BLaER1 (cell line): Measurements from ENCODE around the gene CACNA1D.

Experiments used
- H3K27ac ChIP-seq: shearing (Covaris generic); formaldehyde crosslinking; 2 replicates; pipeline ENCODE4 v1.8.1; 2022
- H3K27me3 ChIP-seq: shearing (Covaris generic); formaldehyde crosslinking; 2 replicates; pipeline ENCODE4 v1.8.1; 2022
- H3K36me3 ChIP-seq: shearing (Covaris generic); formaldehyde crosslinking; 2 replicates; pipeline ENCODE4 v1.8.1; 2022
- H3K4me1 ChIP-seq: shearing (Covaris generic); formaldehyde crosslinking; 2 replicates; pipeline ENCODE4 v1.8.1; 2022
- H3K4me2 ChIP-seq: shearing (Covaris generic); formaldehyde crosslinking; 2 replicates; pipeline ENCODE4 v1.8.1; 2022
- H3K4me3 ChIP-seq: shearing (Covaris generic); formaldehyde crosslinking; 2 replicates; pipeline ENCODE4 v1.8.1; 2022
- H3K9ac ChIP-seq: shearing (Covaris generic); formaldehyde crosslinking; 2 replicates; pipeline ENCODE4 v1.8.1; 2022
- H3K9me3 ChIP-seq: shearing (Covaris generic); formaldehyde crosslinking; 2 replicates; pipeline ENCODE4 v1.8.1; 2022
- H4K20me1 ChIP-seq: shearing (Covaris generic); formaldehyde crosslinking; 2 replicates; pipeline ENCODE4 v1.8.1; 2022
- Cebpa-rat ChIP-seq: shearing (Covaris generic); IDR thresholded peaks from 2 replicates; pipeline ENCODE4 v1.8.1; 2022

CACNA1D gene

GRCh38 chr3:53643757-53644156, 149.3 kb downstream of the CACNA1D start:
- TF ChIP-seq Cebpa-rat: no peak

DNA sequence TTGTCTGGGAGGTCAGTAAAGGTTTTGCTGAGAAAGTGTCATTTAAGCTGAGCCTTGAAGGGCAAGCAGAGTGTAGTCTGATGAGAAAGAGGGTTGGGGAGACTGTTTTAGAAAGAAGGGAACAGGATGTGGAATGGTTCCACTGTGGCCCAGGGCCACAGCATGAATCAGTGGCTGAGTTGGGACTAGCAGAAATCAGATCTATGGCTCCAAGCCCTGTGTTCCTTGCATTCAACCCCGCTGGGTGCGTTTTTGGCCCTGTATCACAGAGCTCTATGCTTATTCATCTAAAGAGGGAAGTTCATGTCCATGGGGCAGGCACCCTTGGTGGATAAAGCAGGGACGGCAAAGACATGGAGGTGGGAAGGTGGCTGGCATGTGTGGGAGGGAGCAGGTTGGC, 151.3 kb downstream of the CACNA1D start:
- H3K4me3 ChIP-seq: no peak overlapping the region
- H3K27ac ChIP-seq: no peak overlapping the region
- H3K4me1 ChIP-seq: no peaks in the 10 kb centered on the region
- no peak overlapping the region for H3K4me2 ChIP-seq
- H3K9me3 ChIP-seq: no peaks in the 10 kb centered on the region
- H3K36me3 ChIP-seq: no peaks in the 10 kb centered on the region
- no peaks in the 10 kb centered on the region for H3K27me3 ChIP-seq
- no peak for TF ChIP-seq Cebpa-rat
- H3K9ac ChIP-seq: no peak overlapping the region
- no peaks in the 10 kb centered on the region for H4K20me1 ChIP-seq

More at GRCh38 chr3:53643757-53644156, 149.3 kb downstream of the CACNA1D start:
- Histone ChIP-seq H3K27me3 (no peaks in the 10 kb centered on the region), H3K4me1 (no peaks in the 10 kb centered on the region), H3K9me3 (no peaks in the 10 kb centered on the region), H3K27ac (no peak overlapping the region), H3K36me3 (no peaks in the 10 kb centered on the region), H3K4me3 (no peak overlapping the region), H4K20me1 (no peaks in the 10 kb centered on the region), H3K4me2 (no peak overlapping the region), H3K9ac (no peak overlapping the region)

DNA sequence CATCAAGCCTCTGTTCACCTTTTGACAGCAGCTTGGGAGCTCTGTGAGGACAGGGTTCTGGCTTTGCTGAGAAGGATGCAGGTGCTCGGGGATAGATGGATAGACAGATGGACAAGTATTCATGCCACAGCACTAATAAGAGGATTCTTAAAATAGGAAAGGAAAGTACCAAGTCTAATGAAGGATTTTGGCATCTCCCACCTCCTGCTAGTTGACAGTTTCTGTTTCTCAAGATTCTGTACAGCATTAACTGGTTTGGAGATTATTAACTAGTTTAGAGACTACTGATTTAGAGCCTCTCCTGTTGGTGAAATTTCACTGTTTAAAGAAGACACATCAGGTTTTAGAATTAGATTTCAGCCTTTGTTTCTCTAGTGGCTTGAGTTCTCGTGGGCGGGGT, 152.3 kb downstream of the CACNA1D start:
- Histone ChIP-seq H4K20me1 (no peaks in the 10 kb centered on the region), H3K4me1 (no peaks in the 10 kb centered on the region), H3K27ac (no peak overlapping the region), H3K36me3 (no peaks in the 10 kb centered on the region), H3K9me3 (no peaks in the 10 kb centered on the region), H3K4me2 (no peak overlapping the region), H3K27me3 (no peaks in the 10 kb centered on the region), H3K4me3 (no peak overlapping the region), H3K9ac (no peak overlapping the region)
- TF ChIP-seq Cebpa-rat: no peak

DNA sequence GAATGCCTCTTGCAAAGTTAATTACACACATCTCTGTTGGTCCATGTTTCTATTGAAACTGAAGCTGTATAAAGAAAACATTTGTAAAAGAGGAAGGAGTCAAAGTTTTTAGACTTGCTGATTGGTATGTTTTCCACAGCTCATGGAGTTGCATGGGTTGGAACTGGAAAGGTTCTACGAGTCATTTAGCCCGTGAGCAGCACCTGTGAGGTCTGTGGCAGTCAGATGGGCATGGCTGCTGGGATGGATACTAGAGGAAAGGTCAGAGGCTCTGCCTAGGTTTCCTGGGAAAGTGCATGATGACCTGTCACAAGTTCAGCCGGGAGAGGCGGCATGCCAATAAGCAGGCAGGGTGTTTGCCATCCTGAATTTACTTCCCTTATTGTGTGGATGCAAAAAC, 155.4 kb downstream of the CACNA1D start:
- no peaks in the 10 kb centered on the region for H3K36me3 ChIP-seq
- no peak overlapping the region for H3K9ac ChIP-seq
- TF ChIP-seq Cebpa-rat: no peak

GRCh38 chr3:53650424-53650823, 156.0 kb downstream of the CACNA1D start:
- no peaks in the 10 kb centered on the region for H3K36me3 ChIP-seq
- peaks cover 25% of the 10 kb centered on the region for H3K9me3 ChIP-seq
- no peak overlapping the region for H3K27ac ChIP-seq
- TF ChIP-seq Cebpa-rat: no peak
- H3K4me1 ChIP-seq: no peaks in the 10 kb centered on the region
- H3K9ac ChIP-seq: no peak overlapping the region
- H4K20me1 ChIP-seq: no peaks in the 10 kb centered on the region
- H3K4me2 ChIP-seq: no peak overlapping the region
- no peaks in the 10 kb centered on the region for H3K27me3 ChIP-seq
- H3K4me3 ChIP-seq: no peak overlapping the region

More for the DNA sequence above, 155.4 kb downstream of the CACNA1D start:
- Histone ChIP-seq H3K4me3 (no peak overlapping the region), H3K4me2 (no peak overlapping the region), H4K20me1 (no peaks in the 10 kb centered on the region), H3K4me1 (no peaks in the 10 kb centered on the region), H3K27ac (no peak overlapping the region), H3K27me3 (no peaks in the 10 kb centered on the region), H3K9me3 (peaks cover 21% of the 10 kb centered on the region)

GRCh38 chr3:53650928-53651661, 156.7 kb downstream of the CACNA1D start:
- Histone ChIP-seq H3K4me2 (no peak overlapping the region), H3K9ac (no peak overlapping the region), H3K9me3 (peaks cover 25% of the 10 kb centered on the region), H3K4me3 (no peak overlapping the region), H3K4me1 (no peaks in the 10 kb centered on the region), H3K27me3 (no peaks in the 10 kb centered on the region), H4K20me1 (no peaks in the 10 kb centered on the region), H3K27ac (no peak overlapping the region), H3K36me3 (no peaks in the 10 kb centered on the region)
- no peak for TF ChIP-seq Cebpa-rat

GRCh38 chr3:53651927-53652326, 157.5 kb downstream of the CACNA1D start:
- no peak overlapping the region for H3K9ac ChIP-seq

GRCh38 chr3:53657651-53658050, 163.2 kb downstream of the CACNA1D start:
- Histone ChIP-seq H3K4me3 (no peak overlapping the region), H3K9me3 (peaks cover 48% of the 10 kb centered on the region), H4K20me1 (no peaks in the 10 kb centered on the region), H3K9ac (no peak overlapping the region), H3K36me3 (no peaks in the 10 kb centered on the region), H3K4me2 (no peak overlapping the region), H3K4me1 (peaks cover 15% of the 10 kb centered on the region), H3K27ac (no peak overlapping the region), H3K27me3 (no peaks in the 10 kb centered on the region)
- no peak for TF ChIP-seq Cebpa-rat

More at GRCh38 chr3:53651927-53652326, 157.5 kb downstream of the CACNA1D start:
- Histone ChIP-seq H3K9me3 (peaks cover 25% of the 10 kb centered on the region), H3K4me2 (no peak overlapping the region), H3K4me1 (no peaks in the 10 kb centered on the region), H3K36me3 (no peaks in the 10 kb centered on the region), H4K20me1 (no peaks in the 10 kb centered on the region), H3K27ac (no peak overlapping the region), H3K27me3 (no peaks in the 10 kb centered on the region), H3K4me3 (no peak overlapping the region)
- no peak for TF ChIP-seq Cebpa-rat

- peaks cover 49% of the 10 kb centered on the region for H3K9me3 ChIP-seq
- no peak for TF ChIP-seq Cebpa-rat
These were observed 164.3 kb downstream of the CACNA1D start for GRCh38 chr3:53658613-53659193.

GRCh38 chr3:53659996-53660395, 165.6 kb downstream of the CACNA1D start:
- Histone ChIP-seq H3K27me3 (no peaks in the 10 kb centered on the region), H3K27ac (peak overlapping the region; percentile 35; the same call in 1 of the 2 replicates)

More at GRCh38 chr3:53658613-53659193, 164.3 kb downstream of the CACNA1D start:
- Histone ChIP-seq H3K27me3 (no peaks in the 10 kb centered on the region), H3K4me2 (no peak overlapping the region), H3K4me3 (no peak overlapping the region), H4K20me1 (no peaks in the 10 kb centered on the region), H3K9ac (no peak overlapping the region), H3K4me1 (peaks cover 15% of the 10 kb centered on the region), H3K36me3 (no peaks in the 10 kb centered on the region), H3K27ac (no peak overlapping the region)

More at GRCh38 chr3:53659996-53660395, 165.6 kb downstream of the CACNA1D start:
- H3K4me3 ChIP-seq: no peak overlapping the region
- H3K36me3 ChIP-seq: no peaks in the 10 kb centered on the region
- H3K4me1 ChIP-seq: peaks cover 15% of the 10 kb centered on the region
- peaks cover 53% of the 10 kb centered on the region for H3K9me3 ChIP-seq
- no peak for TF ChIP-seq Cebpa-rat
- no peaks in the 10 kb centered on the region for H4K20me1 ChIP-seq
- H3K4me2 ChIP-seq: peak overlapping the region; percentile 65
- no peak overlapping the region for H3K9ac ChIP-seq
